ENCODE data around the gene LIN7A. TPM values are rescaled to one million over a fixed set of nuclear protein-coding genes. Genes with fewer than 3 reads are reported as not detected.

Gene LIN7A
- total RNA-seq, 1 donor from 2014 or later: 32.7 TPM

GRCh38 chr12:80776706-80777105 lies 161.0 kb downstream of the LIN7A start:
- no peak for TF ChIP-seq CTCF (conservative IDR thresholded peaks at IDR 0.05)
- Mint-ChIP-seq H3K36me3 (peaks cover 14% of the 10 kb centered on the region), H3K4me3 (no peak overlapping the region), H3K4me1 (ENCODE audit: unreplicated experiment) (peaks cover 8% of the 10 kb centered on the region), H3K27ac (peak overlapping the region; percentile 49), H3K9me3 (peaks cover 17% of the 10 kb centered on the region), H3K27me3 (no peaks in the 10 kb centered on the region)
- DNase-seq (ENCODE audit: extremely low spot score, unreplicated experiment): no peak

- Mint-ChIP-seq H3K9me3 (peaks cover 13% of the 10 kb centered on the region), H3K36me3 (peaks cover 14% of the 10 kb centered on the region), H3K27ac (no peak overlapping the region), H3K4me1 (ENCODE audit: unreplicated experiment) (no peaks in the 10 kb centered on the region), H3K27me3 (no peaks in the 10 kb centered on the region), H3K4me3 (no peak overlapping the region)
- no peak for TF ChIP-seq CTCF (conservative IDR thresholded peaks at IDR 0.05)
- DNase-seq (ENCODE audit: extremely low spot score, unreplicated experiment): no peak
Measured at GRCh38 chr12:80770958-80771357, 166.8 kb downstream of the LIN7A start.

GRCh38 chr12:80769553-80770140 lies 168.1 kb downstream of the LIN7A start:
- no peak for DNase-seq (ENCODE audit: extremely low spot score, unreplicated experiment)
- Mint-ChIP-seq H3K27ac (no peak overlapping the region), H3K4me1 (ENCODE audit: unreplicated experiment) (no peaks in the 10 kb centered on the region), H3K9me3 (peaks cover 11% of the 10 kb centered on the region), H3K27me3 (no peaks in the 10 kb centered on the region), H3K36me3 (peaks cover 14% of the 10 kb centered on the region), H3K4me3 (no peak overlapping the region)
- no peak for TF ChIP-seq CTCF (conservative IDR thresholded peaks at IDR 0.05)

- no peak overlapping the region for H3K27ac Mint-ChIP-seq
- no peak for TF ChIP-seq CTCF (conservative IDR thresholded peaks at IDR 0.05)
- peaks cover 8% of the 10 kb centered on the region for H3K36me3 Mint-ChIP-seq
- no peak for DNase-seq (ENCODE audit: extremely low spot score, unreplicated experiment)
- H3K9me3 Mint-ChIP-seq: peaks cover 5% of the 10 kb centered on the region
- peaks cover 2% of the 10 kb centered on the region for H3K4me1 Mint-ChIP-seq (ENCODE audit: unreplicated experiment)
- H3K27me3 Mint-ChIP-seq: no peaks in the 10 kb centered on the region
- H3K4me3 Mint-ChIP-seq: no peak overlapping the region
Measured at GRCh38 chr12:80766897-80767296, 170.8 kb downstream of the LIN7A start.

GRCh38 chr12:80766210-80766609 lies 171.5 kb downstream of the LIN7A start:
- Mint-ChIP-seq H3K27me3 (no peaks in the 10 kb centered on the region), H3K9me3 (peaks cover 3% of the 10 kb centered on the region), H3K36me3 (peaks cover 3% of the 10 kb centered on the region), H3K27ac (no peak overlapping the region), H3K4me1 (ENCODE audit: unreplicated experiment) (peaks cover 5% of the 10 kb centered on the region), H3K4me3 (no peak overlapping the region)
- no peak for DNase-seq (ENCODE audit: extremely low spot score, unreplicated experiment)
- TF ChIP-seq CTCF (conservative IDR thresholded peaks at IDR 0.05): no peak

- Mint-ChIP-seq H3K36me3 (no peaks in the 10 kb centered on the region), H3K4me3 (no peak overlapping the region), H3K4me1 (ENCODE audit: unreplicated experiment) (peaks cover 5% of the 10 kb centered on the region), H3K9me3 (no peaks in the 10 kb centered on the region), H3K27ac (no peak overlapping the region), H3K27me3 (no peaks in the 10 kb centered on the region)
- TF ChIP-seq CTCF (conservative IDR thresholded peaks at IDR 0.05): peak; percentile 88
- DNase-seq (ENCODE audit: extremely low spot score, unreplicated experiment): no peak
Measured at GRCh38 chr12:80763874-80764273, 173.9 kb downstream of the LIN7A start.

Measured in type B pancreatic cell (in vitro differentiated cells).